ENCODE data around the gene ONECUT3.

The ONECUT3 gene

GRCh38 chr19:1787116-1787515 is 33.8 kb downstream of the ONECUT3 start:
- Histone ChIP-seq H3F3A (ENCODE audit: insufficient read depth, low read length) (no peaks in the 10 kb centered on the region), H3K9ac (ENCODE audit: low read length) (no peak overlapping the region), H3K36me3 (replicated peaks; ENCODE audit: insufficient read depth, low read length) (no peaks in the 10 kb centered on the region), H3K4me3 (ENCODE audit: low read length) (no peak overlapping the region), H4K20me1 (ENCODE audit: insufficient read depth, low read length) (peaks cover 3% of the 10 kb centered on the region; the same call in 1 of the 2 replicates), H3K27ac (ENCODE audit: low read length) (no peak overlapping the region), H3K9me2 (replicated peaks; ENCODE audit: insufficient read depth, low read length) (no peaks in the 10 kb centered on the region), H3K27me3 (replicated peaks; ENCODE audit: insufficient read depth, low read length) (peaks cover 83% of the 10 kb centered on the region), H3K4me1 (ENCODE audit: low read length) (no peaks in the 10 kb centered on the region), H3K4me2 (ENCODE audit: low read depth, low read length) (no peak overlapping the region), H2AFZ (ENCODE audit: low read length) (no peak overlapping the region), H3K79me2 (ENCODE audit: low read length) (no peaks in the 10 kb centered on the region), H3K9me3 (replicated peaks; ENCODE audit: insufficient read depth, low read length) (no peaks in the 10 kb centered on the region)
- no peak for DNase-seq
- TF ChIP-seq EZH2 (optimal IDR thresholded peaks at IDR 0.05; ENCODE audit: low read depth, low read length) (no peak), CTCF (IDR thresholded peaks at IDR 0.05; ENCODE audit: low read length) (no peak), EZH2phosphoT487 (IDR thresholded peaks at IDR 0.05; ENCODE audit: low read length) (no peak)

GRCh38 chr19:1789261-1790041 is 36.1 kb downstream of the ONECUT3 start:
- Histone ChIP-seq H3K27ac (ENCODE audit: low read length) (no peak overlapping the region), H3K79me2 (ENCODE audit: low read length) (no peaks in the 10 kb centered on the region), H3K36me3 (replicated peaks; ENCODE audit: insufficient read depth, low read length) (no peaks in the 10 kb centered on the region), H3K27me3 (replicated peaks; ENCODE audit: insufficient read depth, low read length) (peaks cover 79% of the 10 kb centered on the region), H3K4me3 (ENCODE audit: low read length) (no peak overlapping the region), H4K20me1 (ENCODE audit: insufficient read depth, low read length) (peaks cover 3% of the 10 kb centered on the region; the same call in 1 of the 2 replicates), H3K9me3 (replicated peaks; ENCODE audit: insufficient read depth, low read length) (no peaks in the 10 kb centered on the region), H3K4me2 (ENCODE audit: low read depth, low read length) (no peak overlapping the region), H3K4me1 (ENCODE audit: low read length) (peaks cover 5% of the 10 kb centered on the region), H2AFZ (ENCODE audit: low read length) (no peak overlapping the region), H3F3A (ENCODE audit: insufficient read depth, low read length) (no peaks in the 10 kb centered on the region; the same call in 1 of the 2 replicates), H3K9me2 (replicated peaks; ENCODE audit: insufficient read depth, low read length) (no peaks in the 10 kb centered on the region), H3K9ac (ENCODE audit: low read length) (no peak overlapping the region)
- DNase-seq = no peak
- TF ChIP-seq EZH2 (optimal IDR thresholded peaks at IDR 0.05; ENCODE audit: low read depth, low read length) (no peak), EZH2phosphoT487 (IDR thresholded peaks at IDR 0.05; ENCODE audit: low read length) (no peak), CTCF (IDR thresholded peaks at IDR 0.05; ENCODE audit: low read length) (no peak)

GRCh38 chr19:1790054-1790792 is 36.9 kb downstream of the ONECUT3 start:
- Histone ChIP-seq H3K36me3 (replicated peaks; ENCODE audit: insufficient read depth, low read length) (no peaks in the 10 kb centered on the region), H3F3A (ENCODE audit: insufficient read depth, low read length) (peaks cover 3% of the 10 kb centered on the region), H3K27ac (ENCODE audit: low read length) (no peak overlapping the region), H2AFZ (ENCODE audit: low read length) (no peak overlapping the region), H4K20me1 (ENCODE audit: insufficient read depth, low read length) (peaks cover 3% of the 10 kb centered on the region; the same call in 1 of the 2 replicates), H3K4me1 (ENCODE audit: low read length) (peaks cover 12% of the 10 kb centered on the region), H3K4me2 (ENCODE audit: low read depth, low read length) (no peak overlapping the region), H3K27me3 (replicated peaks; ENCODE audit: insufficient read depth, low read length) (peaks cover 73% of the 10 kb centered on the region), H3K4me3 (ENCODE audit: low read length) (no peak overlapping the region), H3K9ac (ENCODE audit: low read length) (no peak overlapping the region), H3K9me3 (replicated peaks; ENCODE audit: insufficient read depth, low read length) (no peaks in the 10 kb centered on the region), H3K9me2 (replicated peaks; ENCODE audit: insufficient read depth, low read length) (no peaks in the 10 kb centered on the region), H3K79me2 (ENCODE audit: low read length) (no peaks in the 10 kb centered on the region)
- DNase-seq = no peak
- TF ChIP-seq EZH2 (optimal IDR thresholded peaks at IDR 0.05; ENCODE audit: low read depth, low read length) (no peak), CTCF (IDR thresholded peaks at IDR 0.05; ENCODE audit: low read length) (no peak), EZH2phosphoT487 (IDR thresholded peaks at IDR 0.05; ENCODE audit: low read length) (no peak)
